HG03280 (cell line): ENCODE results near the gene TOMM40L.
"Not testable (repeated sequence)": the region's sequence is repeated elsewhere in the genome, so short reads cannot be mapped to it uniquely, and the experiment has no call there.

Experiments used
- ATAC-seq: cut with Tn5 transposase; IDR thresholded peaks from one replicate; pipeline ENCODE4 v1.9.1; 2021; ENCODE audit warnings: mild to moderate bottlenecking, moderate library complexity; ENCODE audit not compliant: unreplicated experiment

TOMM40L gene

DNA sequence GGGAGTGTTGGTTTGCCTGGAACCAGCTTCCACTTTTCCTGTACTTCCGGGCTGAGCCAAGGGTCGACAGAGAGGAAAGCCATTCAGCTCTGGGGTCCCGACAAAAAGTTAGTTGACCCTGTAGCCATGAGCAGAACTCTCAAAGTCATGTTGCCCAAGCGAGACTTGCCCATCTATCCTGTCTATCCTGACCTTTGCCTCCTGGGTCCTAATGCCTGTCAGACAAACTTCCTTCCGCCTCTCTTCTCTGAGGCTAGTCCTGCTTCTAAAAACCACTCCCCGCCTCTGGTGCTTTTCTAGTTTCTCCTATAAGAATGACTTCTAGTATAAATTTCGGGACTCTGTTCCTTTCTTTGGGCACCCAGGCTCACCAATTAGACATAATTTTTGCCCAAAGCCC lies 25.0 kb downstream of the TOMM40L start:
- ATAC-seq, result no peak

DNA sequence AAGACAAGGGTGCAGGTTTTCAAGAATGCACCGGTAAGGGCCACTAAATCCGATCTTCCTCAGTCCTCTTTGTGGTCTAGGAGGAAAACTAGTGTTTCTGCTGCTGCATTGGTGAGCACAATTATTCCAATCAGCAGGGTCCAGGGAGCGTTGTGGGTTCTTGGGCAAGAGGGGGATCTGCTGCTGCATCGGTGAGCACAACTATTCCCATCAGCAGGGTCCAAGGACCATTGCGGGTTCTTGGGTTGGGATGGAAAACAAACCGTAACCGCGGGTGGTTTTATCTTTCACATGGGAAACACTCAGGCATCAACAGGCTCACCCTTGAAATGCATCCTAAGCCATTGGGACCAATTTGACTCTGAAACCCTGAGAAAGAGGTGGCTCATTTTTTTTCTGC lies 25.7 kb downstream of the TOMM40L start:
- no peak for ATAC-seq

- ATAC-seq, result not testable (repeated sequence)
These were observed 29.4 kb downstream of the TOMM40L start for GRCh38 chr1:161255302-161255701.

- not testable (repeated sequence) for ATAC-seq
These were observed 30.2 kb downstream of the TOMM40L start for GRCh38 chr1:161255955-161256520.

DNA sequence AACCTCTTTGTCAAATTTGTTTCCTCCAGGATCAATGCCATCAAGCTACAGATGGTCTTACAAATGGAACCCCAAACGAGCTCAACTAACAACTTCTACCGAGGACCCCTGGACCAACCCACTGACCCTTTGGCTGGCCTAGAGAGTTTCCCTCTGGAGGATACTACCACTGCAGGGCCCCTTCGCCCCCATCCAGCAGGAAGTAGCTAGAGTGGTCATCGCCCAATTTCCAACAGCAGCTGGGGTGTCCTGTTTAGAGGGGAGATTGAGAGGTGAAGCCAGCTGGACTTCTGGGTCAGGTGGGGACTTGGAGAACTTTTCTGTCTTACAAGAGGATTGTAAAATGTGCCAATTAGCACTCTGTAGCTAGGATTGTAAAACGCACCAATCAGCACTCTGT lies 31.2 kb downstream of the TOMM40L start:
- not testable (repeated sequence) for ATAC-seq

- ATAC-seq, result no peak
These were observed 32.8 kb downstream of the TOMM40L start, which contains the start of gene PCP4L1 for GRCh38 chr1:161258439-161259344. TSS of gene PCP4L1 (plus strand) at chr1:161258745. CDS start at chr1:161258975, 230 bp downstream.

DNA sequence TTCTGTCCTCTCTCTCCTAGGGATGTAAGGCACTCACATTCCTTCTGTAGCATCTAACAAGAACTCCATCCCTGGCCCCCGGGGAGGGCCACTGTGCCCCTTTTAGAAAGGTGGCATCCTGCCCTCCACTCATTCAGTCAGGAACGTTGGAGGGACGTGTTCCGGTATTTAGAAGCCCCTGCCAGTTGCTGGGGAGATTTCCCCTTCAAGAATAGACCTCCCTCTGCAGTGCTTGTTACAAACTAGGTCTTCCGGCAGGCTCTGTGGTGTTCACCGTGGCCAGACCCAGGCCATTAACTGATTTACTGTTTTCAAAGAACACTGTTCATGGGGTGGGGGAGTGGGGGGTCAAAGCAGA lies 33.5 kb downstream of the TOMM40L start:
- no peak for ATAC-seq

- ATAC-seq, result no peak
These were observed 33.9 kb downstream of the TOMM40L start for GRCh38 chr1:161259765-161260164.

GRCh38 chr1:161260376-161261260 lies 34.8 kb downstream of the TOMM40L start:
- ATAC-seq, result no peak

DNA sequence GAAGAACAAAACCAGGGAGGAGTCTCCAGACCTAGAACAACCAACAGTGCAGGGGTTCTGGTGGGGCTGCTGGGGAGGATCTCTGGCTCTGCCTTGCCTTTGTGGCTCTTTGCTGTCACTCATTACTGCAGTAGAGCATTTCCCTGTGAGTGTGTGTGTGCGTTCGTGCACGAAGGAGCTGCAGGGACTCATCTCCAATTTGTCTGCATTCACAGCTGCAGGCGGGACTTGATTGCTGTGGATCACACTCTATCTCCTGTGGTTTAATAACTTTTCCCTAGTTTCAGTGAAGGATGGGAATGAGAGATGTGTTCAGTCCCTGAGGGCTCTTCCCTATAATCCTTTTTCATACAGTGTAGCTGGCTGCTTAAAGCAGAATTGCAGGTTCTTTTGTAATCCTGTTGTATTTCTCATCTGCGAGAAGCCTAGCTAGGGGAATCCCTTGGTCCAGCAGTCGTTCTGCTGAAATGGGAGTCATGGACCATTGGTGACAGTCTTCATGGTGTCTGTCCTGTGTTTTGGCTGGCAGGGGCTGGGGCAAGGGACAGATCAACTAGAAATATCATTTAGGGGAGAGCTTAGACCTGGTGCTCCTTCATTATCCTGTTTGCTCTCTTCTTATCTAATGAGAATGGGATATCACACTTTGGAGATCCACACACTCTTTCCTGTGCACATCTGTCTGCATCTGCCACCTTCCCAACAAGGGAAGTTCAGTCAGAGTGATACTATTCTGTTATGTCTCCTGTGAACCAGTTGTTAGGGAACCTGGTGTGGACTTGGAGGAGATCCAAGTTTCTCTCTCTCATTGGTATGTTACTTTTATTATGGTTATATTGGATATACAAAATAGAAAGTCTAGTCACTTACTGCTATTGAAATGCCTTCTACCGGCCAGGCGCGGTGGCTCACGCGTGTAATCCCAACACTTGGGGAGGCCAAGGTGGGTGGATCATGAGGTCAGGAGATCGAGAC lies 35.7 kb downstream of the TOMM40L start:
- ATAC-seq, result no peak

GRCh38 chr1:161265305-161265704 lies 39.4 kb downstream of the TOMM40L start:
- no peak for ATAC-seq

- no peak for ATAC-seq
These were observed 40.3 kb downstream of the TOMM40L start for GRCh38 chr1:161266202-161266601.

DNA sequence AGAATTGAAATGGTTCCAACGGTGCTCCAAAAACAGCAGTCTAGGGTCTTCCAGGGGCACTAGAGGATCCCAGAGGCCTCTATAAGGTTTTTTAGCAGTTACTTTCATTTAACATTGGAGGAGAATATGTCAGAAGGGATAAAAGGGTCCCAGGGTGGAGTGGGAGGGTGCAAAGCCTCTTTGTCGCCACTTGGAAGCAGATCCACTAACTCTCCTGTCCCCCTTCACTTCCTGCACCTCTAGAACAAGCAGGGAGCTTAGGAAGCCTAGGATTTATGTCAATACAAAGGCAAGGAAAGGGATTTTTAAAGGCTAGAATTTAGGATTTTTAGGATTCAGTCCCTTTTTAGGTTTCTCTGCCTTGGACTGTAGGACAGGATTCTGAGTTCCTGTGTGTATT lies 41.0 kb downstream of the TOMM40L start:
- ATAC-seq, result no peak

DNA sequence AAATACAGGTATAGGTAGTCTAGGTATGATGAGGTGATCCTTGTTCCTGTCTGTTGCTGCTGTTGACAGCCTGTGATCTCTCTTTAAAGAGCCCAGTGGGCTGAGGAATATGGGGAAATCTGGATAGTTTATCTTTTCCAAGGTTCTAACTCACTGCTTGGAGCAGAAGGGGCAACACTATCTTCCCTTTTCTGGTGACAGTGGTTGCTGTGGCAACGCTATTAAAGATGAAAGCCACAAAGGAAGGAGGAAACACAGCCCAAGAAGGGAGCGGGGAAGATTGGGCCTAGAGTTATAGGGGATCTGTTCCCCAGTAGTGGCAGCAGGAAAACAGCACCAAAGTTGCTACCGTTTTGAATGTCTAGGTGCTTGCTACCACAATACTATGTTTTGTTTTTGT lies 41.5 kb downstream of the TOMM40L start:
- no peak for ATAC-seq

- ATAC-seq, result no peak
These were observed 47.5 kb downstream of the TOMM40L start for GRCh38 chr1:161273402-161273801.

GRCh38 chr1:161274874-161275273 lies 49.0 kb downstream of the TOMM40L start:
- ATAC-seq, result no peak
